ENCODE results near the gene FAM107B.

DNA sequence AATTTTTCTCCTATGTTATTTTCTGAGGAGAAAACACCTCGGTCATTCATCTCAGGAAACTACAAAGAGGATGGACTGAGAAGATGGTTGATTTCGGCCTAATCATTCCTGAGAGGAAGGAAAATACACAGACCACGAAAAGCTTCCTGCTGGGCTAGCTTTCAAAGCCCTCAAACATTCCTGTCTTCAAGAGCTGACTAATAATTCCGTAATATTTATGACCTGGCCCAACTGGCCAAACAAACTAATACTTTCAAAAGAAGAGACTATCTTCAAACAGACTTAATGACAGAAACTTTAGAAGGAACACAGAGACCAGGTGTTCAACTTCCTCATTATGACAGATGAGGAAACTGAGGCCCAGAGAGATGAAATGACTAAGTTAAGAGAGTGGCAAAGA, 228.9 kb downstream of the FAM107B start:
- no peak for TF ChIP-seq POLR2AphosphoS5 (IDR thresholded peaks at IDR 0.05; ENCODE audit: low read depth, low read length)
- no peak for TF ChIP-seq SIN3A (IDR thresholded peaks at IDR 0.05; ENCODE audit: borderline replicate concordance, insufficient read depth, low read length)

All from PFSK-1 (cell line).